ENCODE data around the gene JPT1. TPM values are rescaled to one million over a fixed set of nuclear protein-coding genes. Genes with fewer than 3 reads are reported as not detected.

The JPT1 gene
- total and polyA plus RNA-seq, 2 experiments from 2014 or later, result 278 to 903 TPM

- Histone ChIP-seq H3K36me3 (ENCODE audit: insufficient read depth) (no peaks in the 10 kb centered on the region), H3K27me3 (ENCODE audit: insufficient read depth) (no peaks in the 10 kb centered on the region), H3F3A (replicated peaks; ENCODE audit: low read depth) (peaks cover 33% of the 10 kb centered on the region; the same call in 1 of the 2 replicates), H3K4me1 (ENCODE audit: insufficient read depth) (peaks cover 10% of the 10 kb centered on the region; the same call in 1 of the 2 replicates), H3K79me2 (replicated peaks; ENCODE audit: insufficient read depth) (peaks cover 17% of the 10 kb centered on the region), H4K20me1 (replicated peaks; ENCODE audit: insufficient read depth) (no peaks in the 10 kb centered on the region; the same call in 1 of the 2 replicates), H3K27ac (ENCODE audit: low read depth) (0 out of 2 replicates have a peak overlapping the region, but pooled peaks have one; percentile 15), H2AFZ (peak overlapping the region; percentile 93), H3K4me3 (peak overlapping the region; percentile 88), H3K9me2 (ENCODE audit: insufficient read depth) (no peaks in the 10 kb centered on the region), H3K4me2 (peak overlapping the region; percentile 93)
- Mint-ChIP-seq H3K27ac (no peak overlapping the region; the same call in 1 of the 2 replicates), H3K9me3 (no peaks in the 10 kb centered on the region), H3K4me3 (peak overlapping the region; percentile 90), H3K36me3 (ENCODE audit: low read depth) (peaks cover 16% of the 10 kb centered on the region; the same call in 2 of the 3 replicates), H3K27me3 (ENCODE audit: insufficient read depth, low read depth, poor library complexity) (peaks cover 23% of the 10 kb centered on the region), H3K4me1 (peaks cover 34% of the 10 kb centered on the region)
- TF ChIP-seq REST (IDR thresholded peaks at IDR 0.05; ENCODE audit: unreplicated experiment) (no peak), JUNB (IDR thresholded peaks at IDR 0.05; ENCODE audit: unreplicated experiment) (no peak), NANOG (IDR thresholded peaks at IDR 0.05; ENCODE audit: borderline replicate concordance) (no peak)
- DNase-seq (ENCODE audit: low spot score) (peak; percentile 69), ATAC-seq (peak; percentile 20)
Measured at GRCh38 chr17:75110234-75110937, 43.9 kb downstream of the JPT1 start.

- Histone ChIP-seq H3K27ac (ENCODE audit: low read depth) (0 out of 2 replicates have a peak within 1 kb of the TSS, but pooled peaks have one; percentile 72), H3K27me3 (ENCODE audit: insufficient read depth) (no peaks in the 10 kb centered on the region), H3K4me3 (peak within 1 kb of the TSS; percentile 88), H3K36me3 (ENCODE audit: insufficient read depth) (no peaks in the 10 kb centered on the region), H2AFZ (peak within 1 kb of the TSS; percentile 93), H3K4me1 (ENCODE audit: insufficient read depth) (peaks cover 10% of the 10 kb centered on the region; the same call in 1 of the 2 replicates), H4K20me1 (replicated peaks; ENCODE audit: insufficient read depth) (no peaks in the 10 kb centered on the region; the same call in 1 of the 2 replicates), H3K4me2 (peak within 1 kb of the TSS; percentile 93), H3K79me2 (replicated peaks; ENCODE audit: insufficient read depth) (peaks cover 13% of the 10 kb centered on the region), H3K9me2 (ENCODE audit: insufficient read depth) (no peaks in the 10 kb centered on the region), H3F3A (replicated peaks; ENCODE audit: low read depth) (peaks cover 34% of the 10 kb centered on the region; the same call in 1 of the 2 replicates)
- DNase-seq (ENCODE audit: low spot score) (peak; percentile 93), ATAC-seq (peak; percentile 72)
- H3K4me1 Mint-ChIP-seq, result peaks cover 32% of the 10 kb centered on the region
- H3K27me3 Mint-ChIP-seq (ENCODE audit: insufficient read depth, low read depth, poor library complexity), result peaks cover 25% of the 10 kb centered on the region
- H3K36me3 Mint-ChIP-seq (ENCODE audit: low read depth), result peaks cover 11% of the 10 kb centered on the region; the same call in 2 of the 3 replicates
- TF ChIP-seq STAT1 (IDR thresholded peaks at IDR 0.05; ENCODE audit: unreplicated experiment) (no peak), ETS1 (IDR thresholded peaks at IDR 0.05) (0 out of 2 replicates have a peak, but pooled peaks have one; percentile 21), NANOG (IDR thresholded peaks at IDR 0.05; ENCODE audit: borderline replicate concordance) (no peak), EZH2 (IDR thresholded peaks at IDR 0.05; ENCODE audit: low read depth, unreplicated experiment) (no peak), POLR2AphosphoS5 (IDR thresholded peaks at IDR 0.05; ENCODE audit: low read depth) (peak; percentile 85)
- H3K9me3 Mint-ChIP-seq, result no peaks in the 10 kb centered on the region
- peak within 1 kb of the TSS; percentile 74; the same call in 1 of the 2 replicates for H3K27ac Mint-ChIP-seq
- peak within 1 kb of the TSS; percentile 90 for H3K4me3 Mint-ChIP-seq
Measured at GRCh38 chr17:75109407-75110233, 44.7 kb downstream of the JPT1 start, which contains the start of gene ARMC7. Gene ARMC7, plus strand, starts transcription at chr17:75109969. Its CDS starts 320 bp downstream, at chr17:75110289.
